Activated CD4-positive, CD25-positive, alpha-beta regulatory T cell (primary cell): Measurements from ENCODE around the gene TOR1AIP1.

Experiments
- DNase-seq, 4 experiments: peaks; one replicate each; lab custom pipeline; 2025; lab: John Stamatoyannopoulos, UW

Gene TOR1AIP1

GRCh38 chr1:179881642-179882252 lies 338 bp upstream of the TOR1AIP1 start:
- DNase-seq = no peak

- no peak for DNase-seq
These were observed 1.1 kb downstream of the TOR1AIP1 start for GRCh38 chr1:179883040-179883744.

GRCh38 chr1:179883745-179884138 lies 1.7 kb downstream of the TOR1AIP1 start:
- peak in 1 of 4 experiments; percentile 40 for DNase-seq

GRCh38 chr1:179888071-179888470 lies 6.0 kb downstream of the TOR1AIP1 start:
- DNase-seq = no peak

GRCh38 chr1:179889589-179889988 lies 7.5 kb downstream of the TOR1AIP1 start:
- no peak for DNase-seq

- DNase-seq = no peak
These were observed 28.8 kb downstream of the TOR1AIP1 start for GRCh38 chr1:179910934-179911333.

GRCh38 chr1:179911812-179912211 lies 29.7 kb downstream of the TOR1AIP1 start:
- no peak for DNase-seq

- no peak for DNase-seq
These were observed 35.7 kb downstream of the TOR1AIP1 start for GRCh38 chr1:179917601-179918429.

GRCh38 chr1:179921472-179921871 lies 39.4 kb downstream of the TOR1AIP1 start:
- DNase-seq = no peak

- no peak for DNase-seq
These were observed 40.1 kb downstream of the TOR1AIP1 start for GRCh38 chr1:179921981-179922872.

GRCh38 chr1:179923029-179923428 lies 40.9 kb downstream of the TOR1AIP1 start:
- no peak for DNase-seq

- no peak for DNase-seq
These were observed 42.2 kb downstream of the TOR1AIP1 start for GRCh38 chr1:179924268-179924667.

GRCh38 chr1:179925302-179925701 lies 43.2 kb downstream of the TOR1AIP1 start:
- no peak for DNase-seq

- no peak for DNase-seq
These were observed 44.1 kb downstream of the TOR1AIP1 start for GRCh38 chr1:179925922-179926849.

- DNase-seq = no peak
These were observed 44.7 kb downstream of the TOR1AIP1 start for GRCh38 chr1:179926850-179927205.

GRCh38 chr1:179929955-179930798 lies 48.1 kb downstream of the TOR1AIP1 start:
- no peak for DNase-seq

GRCh38 chr1:179930867-179931266 lies 48.8 kb downstream of the TOR1AIP1 start:
- DNase-seq = no peak

GRCh38 chr1:179933219-179933618 lies 51.1 kb downstream of the TOR1AIP1 start:
- DNase-seq = no peak

GRCh38 chr1:179935909-179936496 lies 53.9 kb downstream of the TOR1AIP1 start:
- no peak for DNase-seq
